OCI-LY7 (cell line): ENCODE data around the gene KCTD5. TPM values are rescaled to one million over a fixed set of nuclear protein-coding genes. Genes with fewer than 3 reads are reported as not detected.

Source experiments
- BruUV-seq: library from RNA; stranded (reverse); fragments of 400-500 nt; replicated peaks from 2 replicates; lab custom pipeline; 2021; lab: Mats Ljungman, UMichigan
- CTCF ChIA-PET: fragments of 300-600 bp; sonication (Branson Sonifier 250); formaldehyde crosslinking; loops from one replicate; lab custom pipeline; 2022; ENCODE audit warnings: antibody characterized with exemption; ENCODE audit not compliant: unreplicated experiment; lab: Charles Lee
- POLR2A ChIA-PET: fragments of 300-600 bp; sonication (Branson Sonifier 250); formaldehyde crosslinking; loops from one replicate; lab custom pipeline; 2022; ENCODE audit warnings: antibody characterized with exemption; lab: Charles Lee
- DNase-seq: peaks from one replicate; pipeline ENCODE4 v3.0.0-alpha.2; 2015; ENCODE audit warnings: low spot score
- H2AFZ ChIP-seq: fragments of 200-600 bp; sonication (generic), shearing (Covaris generic); 2 replicates; pipeline ENCODE4 v1.6.1; 2014; ENCODE audit warnings: mild to moderate bottlenecking, antibody characterized with exemption, low read length, moderate library complexity
- H3K27ac ChIP-seq: fragments of 200-600 bp; sonication (generic); 2 replicates; pipeline ENCODE4 v1.5.1; 2014; ENCODE audit warnings: mixed run types, low read depth, mild to moderate bottlenecking, moderate library complexity, low read length, inconsistent platforms; ENCODE audit not compliant: poor library complexity, severe bottlenecking
- H3K36me3 ChIP-seq: fragments of 200-600 bp; sonication (generic); 2 replicates; pipeline ENCODE4 v1.6.1; 2014; ENCODE audit warnings: mild to moderate bottlenecking, antibody characterized with exemption, low read length, moderate library complexity, mixed read lengths; ENCODE audit not compliant: insufficient read depth
- H3K4me1 ChIP-seq: fragments of 200-600 bp; sonication (generic); 2 replicates; pipeline ENCODE4 v1.5.1; 2014; ENCODE audit warnings: mild to moderate bottlenecking, low read length; ENCODE audit not compliant: insufficient read depth, poor library complexity, severe bottlenecking
- H3K4me2 ChIP-seq: fragments of 200-600 bp; sonication (generic); 2 replicates; pipeline ENCODE4 v1.6.1; 2014; ENCODE audit warnings: mild to moderate bottlenecking, low read length
- H3K4me3 ChIP-seq: fragments of 200-600 bp; sonication (generic); 2 replicates; pipeline ENCODE4 v1.5.1; 2014; ENCODE audit warnings: mild to moderate bottlenecking, low read depth, low read length; ENCODE audit not compliant: poor library complexity, severe bottlenecking
- H3K79me2 ChIP-seq: fragments of 200-600 bp; sonication (generic); 2 replicates; pipeline ENCODE4 v1.6.1; 2016; ENCODE audit warnings: low read depth, mild to moderate bottlenecking, low read length, moderate library complexity, mixed read lengths; ENCODE audit not compliant: insufficient read depth
- H3K9me2 ChIP-seq: fragments of 200-600 bp; sonication (generic); 2 replicates; pipeline ENCODE4 v1.6.1; 2016; ENCODE audit warnings: mild to moderate bottlenecking, low read length, mixed read lengths; ENCODE audit not compliant: insufficient read depth
- H3K9me3 ChIP-seq: fragments of 200-600 bp; sonication (generic); 2 replicates; pipeline ENCODE4 v1.6.1; 2014; ENCODE audit warnings: mild to moderate bottlenecking, mixed run types, low read length, mixed read lengths
- H4K20me1 ChIP-seq: fragments of 200-600 bp; sonication (generic); 2 replicates; pipeline ENCODE4 v1.6.1; 2014; ENCODE audit warnings: mild to moderate bottlenecking, antibody characterized with exemption, low read length, moderate library complexity, mixed read lengths; ENCODE audit not compliant: insufficient read depth
- CTCF ChIP-seq: fragments of 200-600 bp; sonication (generic); conservative IDR thresholded peaks from 2 replicates; pipeline ENCODE4 v1.5.1; 2014; ENCODE audit warnings: mild to moderate bottlenecking, antibody characterized with exemption, low read length, moderate library complexity, mixed read lengths
- EZH2phosphoT487 ChIP-seq: fragments of 200-600 bp; sonication (generic); IDR thresholded peaks from 2 replicates; pipeline ENCODE4 v1.6.1; 2018; ENCODE audit warnings: low read depth, borderline replicate concordance, mild to moderate bottlenecking, mixed run types, antibody characterized with exemption, low read length, moderate library complexity, mixed read lengths
- intact Hi-C: fragments of 100-400 bp; cut with micrococcal nuclease; formaldehyde crosslinking; loops from one replicate; pipeline ENCODE4 v1.10.0; 2022; ENCODE audit not compliant: unreplicated experiment
- total RNA-seq, 2 experiments: library from RNA; depleted of rRNA in 1 of 2; stranded (reverse); fragments of >200 nt in 1 of 2; shearing (Covaris generic) in 1 of 2; gene quantifications; 2 replicates each; pipeline ENCODE4 v1.2.3, GENCODE V29; 2014 to 2022

Gene KCTD5
- total RNA-seq, 2 experiments from 2014 or later, result 25.8 to 34.6 TPM

- no peak overlapping the region for H3K4me2 ChIP-seq
- peaks cover 30% of the 10 kb centered on the region for H3K36me3 ChIP-seq
- no peak for DNase-seq
- BruUV-seq, result no TSS peak
- no peak overlapping the region for H3K27ac ChIP-seq
- H2AFZ ChIP-seq, result no peak overlapping the region
- no peak overlapping the region for H3K4me3 ChIP-seq
- no peaks in the 10 kb centered on the region for H3K9me3 ChIP-seq
- ChIA-PET POLR2A (no interaction called here), CTCF (interaction anchor here (0.6 kb wide), 1 partner anchor 26 kb away, joined by 4 read pairs; no protein-coding TSS in a partner anchor)
- intact Hi-C loops, result no loop called here
- H3K79me2 ChIP-seq, result no peaks in the 10 kb centered on the region
- TF ChIP-seq EZH2phosphoT487 (no peak), CTCF (no peak)
- no peaks in the 10 kb centered on the region for H3K9me2 ChIP-seq
- no peaks in the 10 kb centered on the region for H3K4me1 ChIP-seq
- no peaks in the 10 kb centered on the region for H4K20me1 ChIP-seq
Observed at GRCh38 chr16:2698965-2699750, 16.8 kb downstream of the KCTD5 start.

GRCh38 chr16:2699791-2700600, 17.7 kb downstream of the KCTD5 start:
- H3K79me2 ChIP-seq, result no peaks in the 10 kb centered on the region
- BruUV-seq, result no TSS peak
- H4K20me1 ChIP-seq, result no peaks in the 10 kb centered on the region
- ChIA-PET POLR2A (interaction anchor here (0.7 kb wide), 1 partner anchor 19 kb away, joined by 3 read pairs; no protein-coding TSS in a partner anchor), CTCF (no interaction called here)
- peaks cover 30% of the 10 kb centered on the region for H3K36me3 ChIP-seq
- no peak overlapping the region for H3K27ac ChIP-seq
- H3K9me3 ChIP-seq, result no peaks in the 10 kb centered on the region
- no peak overlapping the region for H3K4me2 ChIP-seq
- no peak overlapping the region for H2AFZ ChIP-seq
- no peaks in the 10 kb centered on the region for H3K9me2 ChIP-seq
- no peak overlapping the region for H3K4me3 ChIP-seq
- TF ChIP-seq EZH2phosphoT487 (no peak), CTCF (no peak)
- intact Hi-C loops, result no loop called here
- H3K4me1 ChIP-seq, result no peaks in the 10 kb centered on the region
- no peak for DNase-seq
